ENCODE measurements around the gene RNF227.

GRCh38 chr17:7961421-7961820 is 45.3 kb upstream of the RNF227 start:
- TF ChIP-seq CTCF (IDR thresholded peaks at IDR 0.05) (no peak), POLR2A (IDR thresholded peaks at IDR 0.05) (no peak)

Measured in uterus (tissue), 2 donors.